Measurements from ENCODE around the gene LYPD8.
"Not testable (repeated sequence)": the region's sequence is repeated elsewhere in the genome, so short reads cannot be mapped to it uniquely, and the experiment has no call there.

LYPD8 gene, protein sequence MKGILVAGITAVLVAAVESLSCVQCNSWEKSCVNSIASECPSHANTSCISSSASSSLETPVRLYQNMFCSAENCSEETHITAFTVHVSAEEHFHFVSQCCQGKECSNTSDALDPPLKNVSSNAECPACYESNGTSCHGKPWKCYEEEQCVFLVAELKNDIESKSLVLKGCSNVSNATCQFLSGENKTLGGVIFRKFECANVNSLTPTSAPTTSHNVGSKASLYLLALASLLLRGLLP

DNA sequence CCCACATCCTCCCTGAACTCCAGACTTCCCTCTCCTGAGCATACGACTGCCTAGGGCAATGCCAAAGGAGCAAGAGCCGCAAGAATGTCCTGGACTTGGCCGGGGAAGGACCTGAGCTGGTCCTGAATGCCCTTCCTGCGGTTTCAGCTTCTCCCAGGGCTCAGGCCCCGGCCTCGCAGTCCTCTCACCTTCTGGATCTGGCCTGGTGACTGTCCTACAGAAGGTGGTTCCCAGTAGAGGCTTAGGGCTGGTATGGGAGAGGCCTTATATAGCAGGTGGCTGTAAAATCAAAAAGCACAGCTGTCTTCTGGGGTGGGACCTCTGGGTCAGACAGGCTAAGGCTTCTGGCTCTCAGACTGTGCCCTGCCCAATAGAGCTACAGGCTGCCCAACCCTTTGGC is at the start of gene LYPD8:
Gene LYPD8 (minus strand): TSS at position 243 of the 400 bp plus-strand sequence. CDS start 4,678 bp downstream, outside the sequence.
- DNase-seq (ENCODE audit: low read depth in 2 of 2) = no peak

DNA sequence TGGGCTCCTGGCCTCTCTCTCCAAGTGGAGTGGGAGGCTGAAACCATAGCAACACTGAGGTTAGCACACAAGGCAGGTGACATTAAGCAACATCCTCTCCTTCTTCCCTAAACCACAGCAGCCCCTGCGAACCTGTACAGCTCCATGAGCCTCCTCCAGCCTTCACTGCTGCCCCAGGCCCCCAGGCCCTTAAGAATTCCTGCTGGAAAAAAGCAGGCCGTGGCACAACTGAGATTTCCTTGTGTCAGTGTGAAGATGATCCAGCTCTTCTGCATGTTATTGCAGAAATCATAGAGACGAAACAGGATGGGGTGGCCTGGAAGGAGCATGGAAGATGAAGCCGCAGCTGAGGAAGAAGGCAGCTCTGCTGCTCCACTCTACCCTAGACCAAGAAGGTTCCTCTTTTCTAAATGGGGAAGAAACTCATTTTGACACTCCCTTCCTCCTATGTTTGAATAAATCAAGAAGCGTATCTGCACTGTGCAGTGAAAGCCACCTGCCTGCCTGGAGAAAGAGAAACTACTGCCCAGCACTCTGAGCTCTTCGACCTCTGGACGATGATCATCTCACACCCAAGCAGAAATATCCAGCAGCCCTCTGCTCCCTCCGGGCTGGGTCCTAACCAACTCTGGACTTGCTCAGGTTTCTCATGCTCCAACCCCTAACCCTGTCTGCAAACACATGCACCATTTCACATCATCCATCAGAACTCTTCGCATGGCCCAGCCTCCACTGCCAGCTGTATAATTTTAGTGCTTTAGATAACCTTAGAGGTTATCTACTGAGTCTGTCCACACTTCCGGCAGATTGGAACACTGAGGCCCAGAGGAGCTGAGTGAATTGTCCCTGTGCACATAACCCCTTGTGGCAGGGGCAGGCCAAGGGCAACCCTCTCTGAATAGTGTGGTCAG is 49.5 kb upstream of the LYPD8 start:
- no peak for DNase-seq (ENCODE audit: low read depth in 2 of 2)

DNA sequence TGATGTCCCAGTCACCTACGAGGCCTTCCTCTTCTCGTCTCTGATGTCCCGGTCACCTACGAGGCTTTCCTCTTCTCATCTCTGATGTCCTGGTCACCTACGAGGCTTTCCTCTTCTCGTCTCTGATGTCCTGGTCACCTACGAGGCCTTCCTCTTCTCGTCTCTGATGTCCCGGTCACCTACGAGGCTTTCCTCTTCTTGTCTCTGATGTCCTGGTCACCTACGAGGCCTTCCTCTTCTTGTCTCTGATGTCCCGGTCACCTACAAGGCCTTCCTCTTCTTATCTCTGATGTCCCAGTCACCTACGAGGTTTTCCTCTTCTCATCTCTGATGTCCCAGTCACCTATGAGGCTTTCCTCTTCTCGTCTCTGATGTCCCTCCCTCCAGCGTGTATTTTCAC is 47.9 kb upstream of the LYPD8 start:
- DNase-seq (ENCODE audit: low read depth in 2 of 2) = not testable (repeated sequence)

DNA sequence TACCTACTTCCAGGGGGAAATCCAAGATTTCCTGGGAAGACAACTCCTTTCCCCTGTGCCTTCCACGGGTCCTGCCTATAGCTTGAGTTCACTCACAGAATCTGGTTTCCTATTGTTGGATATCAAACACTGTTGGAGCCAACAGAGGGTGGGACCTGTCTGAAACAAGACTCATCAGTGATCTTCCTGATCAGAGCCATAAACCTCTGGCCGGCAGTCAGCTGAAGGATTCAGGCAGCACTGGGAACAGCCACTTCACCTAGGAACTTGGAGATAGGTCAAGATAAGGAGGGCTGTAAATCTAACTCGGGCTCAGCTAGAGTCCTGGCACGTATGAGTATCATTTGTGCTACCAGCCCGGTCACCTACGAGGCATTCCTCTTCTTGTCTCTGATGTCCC is 46.9 kb upstream of the LYPD8 start:
- DNase-seq (ENCODE audit: low read depth in 2 of 2) = no peak

DNA sequence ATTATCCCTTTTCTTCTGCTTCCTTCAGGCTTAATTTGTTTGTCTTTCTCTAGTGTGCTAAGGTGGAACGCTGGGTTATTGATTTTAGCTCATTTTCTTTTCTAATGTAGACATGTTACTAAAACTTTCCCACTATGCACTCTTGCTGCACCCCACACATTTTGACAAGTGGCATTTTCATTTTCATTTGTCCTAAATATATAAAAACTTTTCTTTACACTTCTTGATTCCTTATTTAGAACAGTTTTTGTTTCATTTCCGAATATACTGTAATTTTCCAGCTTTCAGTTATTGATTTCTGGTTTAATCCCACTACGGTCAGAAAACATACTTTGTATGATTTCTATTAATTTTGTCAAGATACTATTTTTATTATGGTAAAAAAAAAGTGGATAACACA is 44.9 kb upstream of the LYPD8 start:
- no peak for DNase-seq (ENCODE audit: low read depth in 2 of 2)

DNA sequence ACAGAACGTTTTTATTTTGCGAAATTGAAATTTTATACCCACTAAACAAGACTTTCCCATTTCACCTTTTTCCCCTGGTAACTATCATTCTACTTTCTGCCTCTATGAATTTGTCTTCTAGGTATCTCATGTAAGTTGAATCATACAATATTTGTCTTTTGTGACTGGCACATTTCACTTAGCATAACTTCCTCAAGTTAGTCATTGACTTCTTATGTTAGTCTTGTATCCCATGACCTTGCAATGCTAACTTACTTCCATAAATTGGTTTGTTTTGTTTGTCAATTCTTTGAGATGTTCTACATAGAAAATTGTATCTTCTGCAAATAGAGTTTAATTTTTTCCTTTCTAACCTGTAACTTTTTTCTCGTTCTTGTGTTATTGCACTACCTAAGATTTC is 43.2 kb upstream of the LYPD8 start:
- no peak for DNase-seq (ENCODE audit: low read depth in 2 of 2)

DNA sequence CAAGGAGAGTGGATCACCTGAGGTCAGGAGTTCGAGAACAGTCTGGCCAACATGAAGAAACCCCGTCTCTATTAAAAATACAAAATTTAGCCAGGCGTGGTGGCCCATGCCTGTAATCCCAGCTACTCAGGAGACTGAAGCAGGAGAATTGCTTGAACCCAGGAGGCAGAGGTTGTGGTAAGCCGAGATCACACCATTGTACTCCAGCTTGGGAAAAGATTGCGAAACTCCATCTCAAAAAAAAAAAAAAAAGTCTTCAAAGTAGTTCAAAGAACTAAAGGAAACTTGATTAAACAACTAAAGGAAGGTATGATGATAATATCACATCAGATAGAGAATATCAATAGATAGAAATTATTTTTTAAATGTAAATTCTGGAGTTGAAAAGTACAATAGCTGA is 39.1 kb upstream of the LYPD8 start:
- DNase-seq (ENCODE audit: low read depth in 2 of 2) = not testable (repeated sequence)

DNA sequence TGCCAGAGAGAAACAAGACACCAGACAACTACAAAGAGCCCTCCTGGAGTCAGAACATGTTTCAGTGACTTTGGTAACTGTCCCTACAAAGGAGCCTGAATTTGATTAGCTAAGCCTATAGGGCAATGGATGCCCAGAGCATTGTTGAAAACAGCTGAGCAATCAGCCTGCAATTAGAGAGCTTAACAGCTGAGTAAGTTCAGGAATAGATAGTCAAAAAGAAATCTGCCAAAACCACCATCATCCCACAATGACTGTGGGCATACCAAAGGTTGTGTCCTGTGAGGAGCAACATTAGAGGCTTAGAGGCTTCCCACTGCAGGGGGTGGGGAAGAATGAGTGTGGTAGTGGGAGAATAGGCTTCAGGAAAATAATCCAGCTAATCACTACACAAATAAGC is 38.0 kb upstream of the LYPD8 start:
- DNase-seq (ENCODE audit: low read depth in 2 of 2) = no peak

DNA sequence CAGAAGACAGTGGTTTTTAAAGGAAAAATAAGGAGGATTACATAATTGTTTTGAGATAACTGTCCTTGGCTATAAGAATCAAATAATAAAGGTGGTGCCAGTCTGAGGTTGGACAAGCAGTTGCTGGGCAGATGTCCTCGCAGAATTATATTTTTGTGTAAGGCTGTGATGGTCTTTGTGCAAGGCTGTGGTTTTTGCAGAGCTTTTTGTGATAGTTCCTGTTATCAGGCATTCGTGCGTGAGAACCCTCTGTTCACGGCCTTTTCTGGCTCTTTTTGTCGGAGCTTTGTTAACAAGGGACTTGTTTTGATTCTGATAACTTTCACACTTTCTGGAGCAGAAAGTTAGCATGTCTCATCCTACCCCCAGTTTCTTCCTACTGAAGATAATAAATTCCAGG is 36.8 kb upstream of the LYPD8 start:
- no peak for DNase-seq (ENCODE audit: low read depth in 2 of 2)

DNA sequence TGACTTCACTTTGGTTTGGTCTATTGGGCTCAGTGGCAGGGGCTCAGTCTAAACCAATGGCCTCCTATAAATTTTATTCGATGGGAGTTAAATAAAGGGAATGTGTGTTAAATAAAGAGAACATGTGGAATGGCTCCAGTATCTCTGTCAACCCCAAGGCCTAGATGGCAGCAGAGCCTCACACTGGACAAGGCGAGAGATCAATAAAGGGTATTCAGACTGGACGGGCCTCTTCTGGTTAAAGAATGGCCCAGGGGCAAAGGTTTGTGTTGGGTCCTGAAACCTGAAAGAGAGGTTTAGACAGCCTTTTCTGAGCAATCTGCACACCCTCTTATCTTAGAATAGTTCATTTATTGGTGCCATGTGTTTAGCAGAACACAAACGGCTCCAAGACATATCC is 35.5 kb upstream of the LYPD8 start:
- no peak for DNase-seq (ENCODE audit: low read depth in 2 of 2)

DNA sequence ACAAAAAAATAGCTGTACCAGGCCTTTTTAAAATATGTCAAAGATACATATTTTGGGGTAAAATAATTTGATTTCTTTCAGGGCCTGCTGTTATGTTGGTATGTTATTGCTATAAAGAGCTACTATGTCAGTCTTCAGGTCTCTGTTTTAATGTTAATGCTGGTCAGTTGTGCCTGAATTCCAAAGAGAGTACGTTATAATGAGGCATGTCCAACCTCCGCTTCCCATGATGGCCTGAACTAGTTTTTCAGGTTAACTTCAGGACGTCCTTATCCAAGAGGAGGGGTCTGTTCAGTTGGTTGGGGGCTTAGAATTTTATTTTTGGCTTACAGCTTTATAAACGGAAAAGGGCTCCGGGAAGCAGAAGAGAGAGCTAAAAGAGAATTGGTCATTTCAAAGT is 34.9 kb upstream of the LYPD8 start:
- no peak for DNase-seq (ENCODE audit: low read depth in 2 of 2)

DNA sequence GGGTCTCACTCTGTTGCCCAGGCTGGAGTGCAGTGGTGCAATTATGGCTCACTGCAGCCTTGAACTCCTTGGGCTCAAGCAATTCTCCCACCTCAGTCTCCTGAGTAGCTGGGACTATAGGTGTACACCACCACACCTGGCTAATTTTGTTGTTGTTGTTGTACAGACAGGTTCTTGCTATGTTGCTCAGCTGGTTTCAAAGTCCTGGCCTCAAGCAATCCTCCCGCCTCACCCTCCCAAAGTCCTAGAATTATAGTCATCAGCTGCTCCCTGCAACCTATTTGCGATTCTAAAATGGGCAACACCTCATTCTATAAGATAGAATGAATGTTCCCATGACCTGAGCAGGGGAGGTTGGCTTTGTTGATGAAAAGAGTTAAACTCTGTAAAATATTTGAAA is 33.8 kb upstream of the LYPD8 start:
- not testable (repeated sequence) for DNase-seq (ENCODE audit: low read depth in 2 of 2)

DNA sequence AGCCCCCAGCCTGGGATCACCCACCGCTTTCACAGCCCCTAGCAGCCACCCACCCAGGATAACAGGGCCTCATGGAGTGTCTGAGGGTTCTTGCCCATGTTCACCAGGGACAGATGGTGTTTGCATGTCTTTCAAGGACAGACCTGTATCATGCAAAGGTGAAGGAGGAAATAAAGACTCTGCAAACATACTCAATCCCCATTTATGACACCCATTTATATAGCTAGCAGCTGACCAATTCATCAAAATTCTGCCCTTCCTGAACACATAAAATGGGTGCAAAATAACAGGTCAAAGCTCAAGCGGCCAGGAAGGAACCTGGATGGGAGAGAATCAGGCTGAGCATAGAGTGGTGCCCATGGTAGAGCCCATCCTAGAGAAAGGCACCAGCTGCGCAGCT is 32.8 kb upstream of the LYPD8 start:
- DNase-seq (ENCODE audit: low read depth in 2 of 2) = no peak

DNA sequence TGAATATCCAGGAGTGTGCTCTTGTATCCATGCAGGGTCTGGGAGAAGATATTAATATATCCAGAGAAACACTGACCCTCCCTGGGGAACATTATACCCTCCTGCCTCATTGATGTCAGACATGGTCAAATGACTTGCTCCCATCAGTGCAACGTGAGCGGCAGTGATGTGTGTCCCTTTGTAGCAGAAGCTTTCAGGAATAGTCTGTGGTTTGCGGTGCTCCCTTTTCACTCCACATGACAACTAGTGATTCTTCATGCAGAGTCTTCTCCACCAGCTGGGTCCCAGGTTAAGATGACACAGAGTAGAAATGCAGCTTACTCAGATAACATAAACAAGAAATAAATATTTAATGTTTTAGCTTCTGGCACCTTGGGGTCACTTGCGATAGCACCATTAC is 31.9 kb upstream of the LYPD8 start:
- no peak for DNase-seq (ENCODE audit: low read depth in 2 of 2)

DNA sequence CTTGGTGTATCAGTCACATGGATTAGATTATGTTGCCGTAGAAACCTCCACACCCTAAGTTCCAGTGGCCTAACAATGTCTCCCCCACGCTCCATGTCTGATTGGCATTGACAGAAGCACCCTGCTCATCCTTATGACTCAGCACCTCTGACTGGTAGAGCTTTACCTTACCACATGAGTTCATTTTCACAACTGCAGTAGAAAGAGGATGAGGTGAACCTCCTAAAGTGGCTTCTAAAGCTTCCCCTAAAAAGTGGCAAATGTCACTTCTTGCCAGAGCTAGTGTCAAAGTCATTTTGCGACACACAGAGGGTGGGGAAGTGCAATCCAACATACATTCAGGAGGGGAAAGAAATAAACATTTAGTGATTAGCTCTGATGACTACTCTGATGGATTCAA is 30.6 kb upstream of the LYPD8 start:
- DNase-seq (ENCODE audit: low read depth in 2 of 2) = no peak

DNA sequence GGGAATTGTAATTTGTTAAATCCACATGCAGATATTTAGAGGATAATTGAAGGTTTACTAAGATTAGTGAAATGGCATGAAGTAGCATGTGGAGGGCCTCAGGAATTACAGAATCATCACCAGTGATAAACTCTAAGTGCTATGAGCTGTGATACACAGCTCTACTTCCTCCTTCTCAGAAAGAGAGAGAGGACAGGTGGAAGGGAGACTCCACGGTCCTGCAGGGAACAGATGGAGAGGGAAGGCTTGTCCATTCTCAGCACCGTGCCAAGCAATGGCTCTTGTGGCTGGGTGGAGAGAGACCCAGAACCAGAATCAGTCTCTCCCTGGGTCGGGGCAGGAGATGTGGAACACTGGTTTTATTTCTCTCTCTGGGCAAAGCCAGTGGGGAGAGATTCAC is 27.8 kb upstream of the LYPD8 start:
- DNase-seq (ENCODE audit: low read depth in 2 of 2) = no peak

DNA sequence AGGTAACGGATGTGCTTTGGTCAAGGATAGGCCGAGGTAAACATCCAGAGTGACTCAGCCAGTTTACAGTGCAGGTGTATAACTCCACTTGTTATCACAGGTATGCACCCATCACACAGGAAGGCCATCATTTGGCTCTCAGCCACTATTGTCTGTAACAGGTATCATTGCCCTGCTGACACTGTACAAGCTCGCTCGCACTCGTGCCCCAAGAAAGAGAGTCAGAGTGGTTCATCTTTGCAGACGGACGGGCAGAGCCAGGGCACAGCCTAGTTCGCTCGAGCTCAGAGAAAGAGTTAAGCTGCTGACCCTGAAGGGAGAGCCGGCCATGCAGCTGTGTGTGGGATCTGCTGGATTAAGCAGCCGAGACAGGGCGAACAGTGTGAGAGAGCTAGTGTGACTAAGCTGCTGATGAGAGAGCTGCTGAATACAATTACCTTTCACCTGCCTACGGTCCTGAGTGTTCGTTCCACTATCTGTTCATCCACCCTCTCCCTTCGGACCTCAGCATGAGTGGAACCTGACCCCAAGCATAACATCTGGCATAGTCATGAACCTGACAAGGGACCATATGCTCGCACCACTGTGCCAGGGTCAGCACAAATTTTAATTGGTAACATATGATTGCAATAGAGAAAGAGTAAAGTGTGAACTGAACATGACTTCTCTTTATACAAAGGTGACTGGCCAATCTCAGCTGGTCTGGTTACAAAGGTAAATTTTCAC is 27.0 kb upstream of the LYPD8 start:
- DNase-seq (ENCODE audit: low read depth in 2 of 2) = no peak

DNA sequence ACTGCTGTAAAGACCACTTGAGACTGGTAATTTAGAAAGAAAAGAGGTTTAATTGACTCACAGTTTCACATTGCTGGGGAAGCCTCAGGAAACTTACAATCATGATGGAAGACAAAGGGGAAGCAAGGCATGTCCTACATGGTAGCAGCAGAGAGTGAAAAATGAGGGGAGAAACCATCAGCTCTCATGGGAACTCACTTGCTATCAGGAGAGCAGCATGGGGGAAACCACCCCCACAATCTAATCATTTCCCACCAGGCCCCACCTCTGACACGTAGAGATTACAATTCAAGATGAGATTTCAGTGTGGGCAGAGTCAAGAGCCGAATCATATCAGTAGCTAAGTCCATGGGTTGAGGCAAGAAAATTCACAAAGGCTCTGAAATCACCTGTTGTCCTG is 23.8 kb upstream of the LYPD8 start:
- no peak for DNase-seq (ENCODE audit: low read depth in 2 of 2)

DNA sequence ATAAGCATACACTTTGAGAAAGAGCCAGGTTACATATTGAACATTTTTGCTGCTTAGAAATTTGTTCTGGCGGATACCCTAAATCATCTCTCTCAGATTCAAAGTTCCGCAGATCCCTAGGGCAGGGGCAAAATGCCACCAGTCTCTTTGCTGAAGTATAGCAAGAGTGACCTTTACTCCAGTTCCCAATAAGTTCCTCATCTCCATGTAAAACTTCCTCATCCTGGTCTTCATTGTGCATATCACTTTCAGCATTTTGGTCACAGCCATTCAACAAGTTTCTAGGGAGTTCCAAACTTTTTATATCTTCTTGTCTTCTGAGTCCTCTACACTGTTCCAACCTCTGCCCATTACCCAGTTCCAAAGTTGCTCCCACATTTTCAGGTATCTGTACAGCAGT is 23.3 kb upstream of the LYPD8 start:
- no peak for DNase-seq (ENCODE audit: low read depth in 2 of 2)

DNA sequence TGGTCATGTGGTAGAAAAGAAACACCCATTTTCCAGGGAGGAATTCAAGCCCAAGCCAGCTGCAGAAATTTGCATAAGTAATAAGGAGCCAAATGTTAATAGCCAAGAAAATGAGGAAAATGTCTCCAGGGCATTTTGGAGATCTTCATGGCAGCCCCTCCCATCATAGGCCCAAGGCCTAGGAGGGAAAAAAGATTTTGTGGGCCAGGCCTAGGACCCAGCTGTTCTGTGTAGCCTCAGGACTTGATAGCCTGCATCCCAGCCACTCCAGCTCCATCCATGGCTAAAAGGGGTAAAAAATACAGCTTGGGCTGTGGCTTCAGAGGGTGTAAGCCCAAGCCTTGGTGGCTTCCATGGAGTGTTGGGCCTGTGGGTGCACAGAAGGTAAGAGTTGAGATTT is 21.4 kb upstream of the LYPD8 start:
- no peak for DNase-seq (ENCODE audit: low read depth in 2 of 2)

DNA sequence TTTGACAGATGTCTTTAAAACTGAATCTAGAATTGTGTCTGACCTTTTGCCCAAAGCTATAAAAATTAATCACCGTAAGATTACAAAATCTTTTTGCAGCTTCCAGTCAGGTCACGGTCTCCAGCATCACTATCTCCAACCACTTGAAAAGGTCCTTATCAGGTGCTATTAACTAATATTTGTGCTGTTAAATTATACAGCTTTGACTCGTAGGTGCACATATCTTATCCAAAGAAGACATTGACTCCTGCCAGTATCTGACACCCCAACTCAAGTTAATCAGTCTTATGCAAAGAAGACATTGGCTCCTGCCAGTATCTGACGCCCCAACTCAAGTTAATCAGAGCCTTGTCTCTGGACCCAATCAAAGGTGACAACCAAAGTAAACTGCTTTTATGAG is 19.9 kb upstream of the LYPD8 start:
- no peak for DNase-seq (ENCODE audit: low read depth in 2 of 2)

DNA sequence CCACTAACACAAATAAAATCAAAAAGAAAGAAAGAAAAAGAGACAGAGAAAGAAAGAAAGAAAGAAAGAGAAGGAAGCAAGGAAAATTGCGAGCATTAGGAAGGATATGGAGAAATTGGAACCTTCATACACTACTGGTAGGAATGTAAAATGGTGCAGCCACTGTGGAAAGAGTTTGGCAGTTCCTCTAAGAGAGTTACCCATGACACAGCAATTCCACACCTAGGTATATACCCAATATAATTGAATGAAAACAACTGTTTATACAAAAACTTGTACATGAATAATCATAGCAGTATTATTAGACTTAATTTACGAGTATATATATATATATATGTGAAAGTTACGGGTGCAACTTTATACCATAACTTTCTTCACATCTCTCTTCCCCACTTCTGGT is 4.1 kb upstream of the LYPD8 start:
- no peak for DNase-seq (ENCODE audit: low read depth in 2 of 2)

DNA sequence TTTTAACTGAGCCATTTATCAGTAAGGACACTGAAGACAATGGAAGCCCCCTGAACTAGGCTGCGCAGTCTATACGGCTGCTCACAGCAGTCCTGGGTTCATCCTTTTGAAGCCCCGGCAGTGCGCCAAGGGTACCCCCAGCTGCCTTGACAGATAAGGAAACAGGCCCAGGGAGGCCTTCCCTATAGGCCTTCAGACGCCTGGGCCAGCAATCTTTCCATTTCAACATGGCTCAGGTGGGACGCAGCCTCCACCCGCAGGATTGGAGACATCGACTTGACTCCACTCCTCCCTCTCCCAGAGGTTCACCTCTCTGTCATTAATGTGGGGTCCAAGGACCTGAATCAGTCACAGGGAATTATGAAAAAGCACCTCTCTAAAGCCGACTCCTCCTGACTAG is 2.8 kb upstream of the LYPD8 start:
- DNase-seq (ENCODE audit: low read depth in 2 of 2) = no peak
